Right lobe of liver (tissue), 4 donors: Measurements from ENCODE around the gene BPIFA2.

Experiments used
- POLR2A ChIP-seq: fragments of 450-650 bp; IDR thresholded peaks from one replicate; pipeline ENCODE4 v1.6.1; 2017; ENCODE audit warnings: antibody characterized with exemption, mild to moderate bottlenecking
- TF ChIP-seq, protein P1 (sequence below), 4 donors: fragments of 200-600 bp in 3 of 4; fragments of 450-650 bp in 1 of 4; IDR thresholded peaks; one replicate each; pipeline versions ENCODE4 v1.5.1 to v1.8.0; 2016 to 2022; ENCODE audit warnings: antibody characterized with exemption in 4 of 4, mild to moderate bottlenecking in 2 of 4
- donor health status: DM: no; HTN: no; CAD: no.
- donor health status: DM: no; HTN: no; CAD: no.
- donor health status: DM: no; HTN: yes; CAD: no.

GRCh38 chr20:33188421-33188820 is 20.5 kb downstream of the BPIFA2 start:
- TF ChIP-seq, protein P1, sequence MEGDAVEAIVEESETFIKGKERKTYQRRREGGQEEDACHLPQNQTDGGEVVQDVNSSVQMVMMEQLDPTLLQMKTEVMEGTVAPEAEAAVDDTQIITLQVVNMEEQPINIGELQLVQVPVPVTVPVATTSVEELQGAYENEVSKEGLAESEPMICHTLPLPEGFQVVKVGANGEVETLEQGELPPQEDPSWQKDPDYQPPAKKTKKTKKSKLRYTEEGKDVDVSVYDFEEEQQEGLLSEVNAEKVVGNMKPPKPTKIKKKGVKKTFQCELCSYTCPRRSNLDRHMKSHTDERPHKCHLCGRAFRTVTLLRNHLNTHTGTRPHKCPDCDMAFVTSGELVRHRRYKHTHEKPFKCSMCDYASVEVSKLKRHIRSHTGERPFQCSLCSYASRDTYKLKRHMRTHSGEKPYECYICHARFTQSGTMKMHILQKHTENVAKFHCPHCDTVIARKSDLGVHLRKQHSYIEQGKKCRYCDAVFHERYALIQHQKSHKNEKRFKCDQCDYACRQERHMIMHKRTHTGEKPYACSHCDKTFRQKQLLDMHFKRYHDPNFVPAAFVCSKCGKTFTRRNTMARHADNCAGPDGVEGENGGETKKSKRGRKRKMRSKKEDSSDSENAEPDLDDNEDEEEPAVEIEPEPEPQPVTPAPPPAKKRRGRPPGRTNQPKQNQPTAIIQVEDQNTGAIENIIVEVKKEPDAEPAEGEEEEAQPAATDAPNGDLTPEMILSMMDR (IDR thresholded peaks at IDR 0.05), result no peak
- TF ChIP-seq POLR2A, result no peak
